H1 (cell line): ENCODE results near the gene MAP2K5. TPM values are rescaled to one million over a fixed set of nuclear protein-coding genes. Genes with fewer than 3 reads are reported as not detected.

Source experiments
- CTCF ChIA-PET: fragments of 300-600 bp; sonication (Branson Sonifier 250); formaldehyde crosslinking; loops from one replicate; lab custom pipeline; 2021; ENCODE audit not compliant: partially characterized antibody; lab: Charles Lee
- POLR2A ChIA-PET: fragments of 300-600 bp; sonication (Branson Sonifier 250); formaldehyde crosslinking; loops from one replicate; lab custom pipeline; 2021; ENCODE audit warnings: inconsistent platforms; ENCODE audit not compliant: partially characterized antibody; lab: Charles Lee
- DNase-seq, 2 experiments: peaks; one replicate each; pipeline versions ENCODE4 v3.0.0 to v3.0.0-alpha.2; 2010 to 2022; ENCODE audit warnings: low spot score in 2 of 2, low read depth in 1 of 2, mixed read lengths in 1 of 2
- FAIRE-seq: peaks from 2 replicates; lab custom pipeline; 2011; peaks lifted over from hg19 to GRCh38; lab: Jason Lieb, UNC
- H2AFZ ChIP-seq: 2 replicates; pipeline ENCODE4 v1.8.1; 2012; ENCODE audit warnings: low read length, inconsistent platforms
- H2AK5ac ChIP-seq: 2 replicates; pipeline ENCODE4 v1.6.1; 2013; ENCODE audit warnings: low read depth, low read length
- H2BK120ac ChIP-seq: replicated peaks from 2 replicates; pipeline ENCODE3; 2013; ENCODE audit warnings: low read depth, low read length, inconsistent platforms
- H2BK12ac ChIP-seq: 2 replicates; pipeline ENCODE4 v1.6.1; 2013; ENCODE audit warnings: low read depth, low read length
- H2BK15ac ChIP-seq: 2 replicates; pipeline ENCODE4 v1.6.1; 2013; ENCODE audit warnings: low read length
- H2BK20ac ChIP-seq: 2 replicates; pipeline ENCODE4 v1.6.1; 2013; ENCODE audit warnings: low read length
- H2BK5ac ChIP-seq: 2 replicates; pipeline ENCODE4 v1.6.1; 2013; ENCODE audit warnings: low read depth, low read length
- H3K14ac ChIP-seq: 2 replicates; pipeline ENCODE4 v1.6.1; 2013; ENCODE audit warnings: inconsistent platforms; ENCODE audit not compliant: insufficient read length
- H3K18ac ChIP-seq: 2 replicates; pipeline ENCODE4 v1.6.1; 2013; ENCODE audit warnings: low read length; ENCODE audit errors: extremely low read depth
- H3K23ac ChIP-seq: 2 replicates; pipeline ENCODE4 v1.6.1; 2013; ENCODE audit warnings: inconsistent platforms; ENCODE audit not compliant: insufficient read length
- H3K23me2 ChIP-seq: 2 replicates; pipeline ENCODE4 v1.6.1; 2013; ENCODE audit warnings: low read depth, low read length
- H3K27ac ChIP-seq: 2 replicates; pipeline ENCODE4 v1.6.1; 2011; ENCODE audit warnings: low read depth, low read length, inconsistent platforms
- H3K27me3 ChIP-seq, 4 experiments: replicated peaks in 1 of 4; 1 replicate in 1 of 4; 2 replicates in 3 of 4; pipeline versions ENCODE4 v1.6.1 to v1.8.1; 2011 to 2013; ENCODE audit warnings: low read length in 3 of 4, mild to moderate bottlenecking in 3 of 4, inconsistent platforms in 2 of 4, mixed read lengths in 2 of 4, moderate library complexity in 1 of 4; ENCODE audit not compliant: control insufficient read depth in 3 of 4, insufficient read depth in 3 of 4; ENCODE audit errors: extremely low read depth in 1 of 4
- H3K36me3 ChIP-seq, 4 experiments: 2 replicates each; pipeline versions ENCODE4 v1.6.1 to v1.8.1; 2011 to 2013; ENCODE audit warnings: mild to moderate bottlenecking in 4 of 4, low read length in 3 of 4, moderate library complexity in 2 of 4, control low read depth in 1 of 4, inconsistent platforms in 1 of 4; ENCODE audit not compliant: insufficient read depth in 4 of 4, control insufficient read depth in 2 of 4
- H3K4ac ChIP-seq: replicated peaks from 2 replicates; pipeline ENCODE3; 2013; ENCODE audit warnings: low read length, low read depth, mixed read lengths, inconsistent platforms; ENCODE audit not compliant: insufficient read length
- H3K4me1 ChIP-seq, 4 experiments: replicated peaks in 1 of 4; 1 replicate in 1 of 4; 2 replicates in 3 of 4; pipeline versions ENCODE4 v1.6.1 to v1.8.1; 2011 to 2013; ENCODE audit warnings: low read length in 3 of 4, inconsistent platforms in 2 of 4, mixed read lengths in 1 of 4; ENCODE audit not compliant: insufficient read depth in 4 of 4, control insufficient read depth in 3 of 4
- H3K4me2 ChIP-seq, 2 experiments: 2 replicates each; pipeline versions ENCODE4 v1.6.1 to v1.8.1; 2011 to 2013; ENCODE audit warnings: low read depth in 2 of 2, low read length in 2 of 2, control low read depth in 1 of 2, inconsistent platforms in 1 of 2, mild to moderate bottlenecking in 1 of 2; ENCODE audit not compliant: insufficient read depth in 1 of 2
- H3K4me3 ChIP-seq, 4 experiments: fragments of 200-600, 300-600 bp in 1 of 4; sonication (generic), shearing (Covaris generic), sonication (Bioruptor Twin) in 1 of 4; 2 replicates each; pipeline versions ENCODE4 v1.5.1 to v1.8.1; 2011 to 2016; ENCODE audit warnings: low read length in 4 of 4, low read depth in 3 of 4, control low read depth in 2 of 4, inconsistent platforms in 2 of 4, mild to moderate bottlenecking in 2 of 4, mixed read lengths in 1 of 4, moderate library complexity in 1 of 4; ENCODE audit not compliant: insufficient read depth in 2 of 4; ENCODE audit errors: extremely low read depth in 1 of 4
- H3K56ac ChIP-seq: replicated peaks from 2 replicates; pipeline ENCODE3; 2013; ENCODE audit warnings: low read depth, mild to moderate bottlenecking, mixed read lengths, low read length, inconsistent platforms; ENCODE audit not compliant: insufficient read length
- H3K79me1 ChIP-seq: 2 replicates; pipeline ENCODE4 v1.6.1; 2013; ENCODE audit warnings: low read depth, low read length, control low read depth
- H3K79me2 ChIP-seq, 2 experiments: 2 replicates each; pipeline versions ENCODE4 v1.6.1 to v1.8.1; 2012 to 2013; ENCODE audit warnings: low read length in 2 of 2, mild to moderate bottlenecking in 2 of 2, inconsistent platforms in 1 of 2; ENCODE audit not compliant: insufficient read depth in 2 of 2, control insufficient read depth in 1 of 2
- H3K9ac ChIP-seq, 4 experiments: replicated peaks in 1 of 4; 1 replicate in 1 of 4; 2 replicates in 3 of 4; pipeline versions ENCODE4 v1.6.1 to v1.8.1; 2011 to 2013; ENCODE audit warnings: low read depth in 3 of 4, low read length in 3 of 4, control low read depth in 2 of 4, mild to moderate bottlenecking in 2 of 4, moderate library complexity in 2 of 4, inconsistent platforms in 1 of 4; ENCODE audit errors: extremely low read depth in 1 of 4
- H3K9me3 ChIP-seq, 2 experiments: 2 replicates each; pipeline versions ENCODE4 v1.6.1 to v1.8.1; 2012 to 2013; ENCODE audit warnings: mild to moderate bottlenecking in 2 of 2, moderate library complexity in 2 of 2, control low read depth in 1 of 2, inconsistent platforms in 1 of 2, low read depth in 1 of 2, low read length in 1 of 2, mixed read lengths in 1 of 2; ENCODE audit not compliant: insufficient read depth in 2 of 2
- H4K20me1 ChIP-seq, 2 experiments: replicated peaks in 1 of 2; 2 replicates each; pipeline versions ENCODE3 to v1.8.1; 2011 to 2013; ENCODE audit warnings: inconsistent platforms in 2 of 2, low read length in 2 of 2, mild to moderate bottlenecking in 1 of 2; ENCODE audit not compliant: insufficient read depth in 2 of 2, control insufficient read depth in 1 of 2
- H4K5ac ChIP-seq: 2 replicates; pipeline ENCODE4 v1.6.1; 2013; ENCODE audit warnings: low read length, low read depth, mixed read lengths, inconsistent platforms; ENCODE audit not compliant: insufficient read length
- H4K8ac ChIP-seq: 2 replicates; pipeline ENCODE4 v1.8.0; 2013; ENCODE audit warnings: mild to moderate bottlenecking, moderate library complexity, low read length, inconsistent platforms; ENCODE audit not compliant: insufficient read depth; ENCODE audit errors: extremely low read depth
- H4K91ac ChIP-seq: replicated peaks from 2 replicates; pipeline ENCODE3; 2013; ENCODE audit warnings: low read length, mixed read lengths, inconsistent platforms; ENCODE audit not compliant: insufficient read length
- BACH1 ChIP-seq: IDR thresholded peaks from 2 replicates; pipeline ENCODE4 v1.6.1; 2012; ENCODE audit warnings: low read length, improper control_type of control experiment
- WGBS, 2 experiments: shearing (Covaris generic) in 1 of 2; methylation state at CpG; one replicate each; pipeline versions ENCODE4 v1.1.6 to v1.1.7; 2013 to 2015; ENCODE audit warnings: low lambda C conversion rate in 2 of 2, mixed read lengths in 2 of 2, inconsistent platforms in 1 of 2, low coverage in 1 of 2, missing lambda C conversion rate in 1 of 2; ENCODE audit not compliant: insufficient replicate concordance in 2 of 2, insufficient coverage in 1 of 2, insufficient read length in 1 of 2; ENCODE audit errors: extremely low coverage in 1 of 2, missing lambda C conversion rate in 1 of 2; 5-methylcytosine and 5-hydroxymethylcytosine counted together
- polyA plus RNA-seq, 7 experiments: library from polyadenylated mRNA; depleted of rRNA in 3 of 7; stranded (reverse) in 5 of 7; unstranded in 2 of 7; fragments of >200 nt in 5 of 7; fragments of 200-250 nt in 2 of 7; gene quantifications; 1 replicate in 5 of 7; 2 replicates in 1 of 7; 4 replicates in 1 of 7; pipeline versions ENCODE4 v1.2.1 to v1.2.3, GENCODE V29; 2011 to 2013; ENCODE audit warnings: missing spikeins in 2 of 7, mixed read lengths in 2 of 7
- total RNA-seq: library from RNA; stranded (reverse); fragmentation: NEBNext Ultra II Directional; extraction: Animal tissue kit (Norgen Biotek cat#: 25700); gene quantifications from 2 replicates; pipeline ENCODE4 v1.2.1, GENCODE V29; 2021

MAP2K5 gene
- total and polyA plus RNA-seq, 2 of the 8 experiments (the other 6 are each of a cell fraction or from before 2014, with no cell fraction given) = 4.4 to 15.8 TPM

- H3K23ac ChIP-seq = no peak overlapping the region
- no peak overlapping the region for H2BK15ac ChIP-seq
- no peaks in the 10 kb centered on the region for H3K4me1 ChIP-seq
- no peak overlapping the region for H4K8ac ChIP-seq
- H3K9me3 ChIP-seq = no peaks in the 10 kb centered on the region
- no peak overlapping the region for H2BK20ac ChIP-seq
- no peak overlapping the region for H2AK5ac ChIP-seq
- H3K4me2 ChIP-seq = no peak overlapping the region
- no peak for FAIRE-seq
- CTCF ChIA-PET = interaction anchor here (0.8 to 1.3 kb wide), 2 partner anchors 14 to 31 kb away, joined by 3 read pairs; no protein-coding TSS in a partner anchor
- H2BK120ac ChIP-seq = no peak overlapping the region
- H3K18ac ChIP-seq = no peak overlapping the region
- WGBS, 2 experiments = 72% methylated on average over 4 of the region's 4 CpGs; no CpG with 5 or more reads in 1 of the 2 experiments
- POLR2A ChIA-PET = no interaction called here
- H3K9ac ChIP-seq = no peak overlapping the region
- H2AFZ ChIP-seq = no peak overlapping the region
- no peak for DNase-seq
- no peak overlapping the region for H3K27ac ChIP-seq
- H2BK5ac ChIP-seq = no peak overlapping the region
- no peaks in the 10 kb centered on the region for H3K36me3 ChIP-seq
- no peaks in the 10 kb centered on the region for H3K23me2 ChIP-seq
- H3K56ac ChIP-seq = no peak overlapping the region
- H3K27me3 ChIP-seq = no peaks in the 10 kb centered on the region
- H3K4me3 ChIP-seq = no peak overlapping the region
- no peaks in the 10 kb centered on the region for H3K79me2 ChIP-seq
- no peak overlapping the region for H3K4ac ChIP-seq
- H4K5ac ChIP-seq = no peak overlapping the region
- no peak overlapping the region for H2BK12ac ChIP-seq
- no peak overlapping the region for H3K14ac ChIP-seq
- no peaks in the 10 kb centered on the region for H4K20me1 ChIP-seq
- H3K79me1 ChIP-seq = no peaks in the 10 kb centered on the region
- H4K91ac ChIP-seq = no peak overlapping the region
- no peak for TF ChIP-seq BACH1
Measured at GRCh38 chr15:67618297-67618696, 75.8 kb downstream of the MAP2K5 start.
